Ovary (tissue), 9 donors: ENCODE measurements around the gene MAPK8. TPM values are rescaled to one million over a fixed set of nuclear protein-coding genes. Genes with fewer than 3 reads are reported as not detected.
A peak's percentile ranks its signal among the peaks of the same experiment; 100 is the strongest.

Experiments
- DNase-seq, 5 donors: peaks; one replicate each; pipeline ENCODE4 v3.0.0-alpha.2; 2019 to 2020
- H3K27ac ChIP-seq, 2 donors: fragments of 200-600 bp; one replicate each; pipeline versions ENCODE4 v1.5.1 to v1.8.0; 2019 to 2022
- H3K27me3 ChIP-seq: fragments of 200-600 bp; one replicate; pipeline ENCODE4 v1.8.0; 2022
- H3K36me3 ChIP-seq: fragments of 200-600 bp; sonication (generic); one replicate; pipeline ENCODE4 v1.5.1; 2019
- H3K4me1 ChIP-seq: one replicate; pipeline ENCODE4 v1.8.1; 2013; ENCODE audit warnings: mild to moderate bottlenecking, moderate library complexity; ENCODE audit not compliant: insufficient read depth
- H3K4me3 ChIP-seq: fragments of 200-600 bp; sonication (generic); one replicate; pipeline ENCODE4 v1.5.1; 2017
- H3K9me3 ChIP-seq, 2 donors: fragments of 200-600 bp in 1 of 2; sonication (generic) in 1 of 2; one replicate each; pipeline versions ENCODE4 v1.5.1 to v1.8.1; 2013 to 2019; ENCODE audit warnings: mild to moderate bottlenecking in 1 of 2, moderate library complexity in 1 of 2
- CTCF ChIP-seq, 3 donors: fragments of 450-650 bp in 2 of 3; fragments of 200-600 bp in 1 of 3; IDR thresholded peaks; one replicate each; pipeline versions ENCODE4 v1.5.1 to v1.8.0; 2016 to 2022; ENCODE audit warnings: antibody characterized with exemption in 3 of 3, mild to moderate bottlenecking in 1 of 3
- EP300 ChIP-seq: sonication (generic); formaldehyde crosslinking; IDR thresholded peaks from one replicate; pipeline ENCODE4 v1.6.1; 2017; ENCODE audit warnings: antibody characterized with exemption
- POLR2A ChIP-seq: fragments of 450-650 bp; IDR thresholded peaks from one replicate; pipeline ENCODE4 v1.6.1; 2017; ENCODE audit warnings: antibody characterized with exemption, mild to moderate bottlenecking, moderate library complexity
- WGBS, 3 donors: extraction: QIAGEN DNeasy Blood & Tissue Kit in 1 of 3; methylation state at CpG; one replicate each; pipeline versions ENCODE4 v1.1.5 to v1.1.7; 2013 to 2017; 5-methylcytosine and 5-hydroxymethylcytosine counted together
- intact Hi-C, 4 donors: fragments of 100-400 bp; cut with DNase I; formaldehyde crosslinking; loops; one replicate each; pipeline versions ENCODE4 v1.11.0 to v1.15.1; 2022 to 2023
- polyA plus RNA-seq, 2 donors: library from polyadenylated mRNA; stranded (reverse); fragments of 200-250 nt in 1 of 2; fragments of 350-450 nt in 1 of 2; fragmentation: Illumina TruSeq in 1 of 2; extraction: RNeasy Lipid Tissue Mini Kit (QIAGEN cat#74804) in 1 of 2; gene quantifications; one replicate each; pipeline ENCODE4 v1.2.3, GENCODE V29; 2013 to 2014
- total RNA-seq, 7 donors: library from RNA; depleted of rRNA in 2 of 7; stranded (reverse); fragments of >200 nt in 2 of 7; fragmentation: NEBNext Ultra II Directional in 3 of 7; extraction: Animal tissue kit (Norgen Biotek cat#: 25700) in 3 of 7; gene quantifications; one replicate each; pipeline versions ENCODE4 v1.1.0 to v1.2.4, GENCODE V29; 2016 to 2023
- donor health status: DM: no; HTN: no; CAD: no; lungs with moderate emphysema.
- donor health status: DM: no; HTN: no; CAD: no.
- donor health status: Bipolar disorder and iron deficiency.
- donor health status: DM: yes; HTN: yes; CAD: no.
- donor health status: DM: no; HTN: no; CAD: no.
- donor health status: DM: yes; HTN: yes; CAD: no.

Gene MAPK8
- total and polyA plus RNA-seq, 9 donors = 21.9 to 110 (median 68.6) TPM

- Histone ChIP-seq H3K4me1 (no peaks in the 10 kb centered on the region), H3K9me3 (peaks cover 0 to 5% of the 10 kb centered on the region in 2 donors), H3K27me3 (no peaks in the 10 kb centered on the region), H3K36me3 (no peaks in the 10 kb centered on the region), H3K27ac (no peak overlapping the region), H3K4me3 (no peak overlapping the region)
- DNase-seq = no peak
- intact Hi-C loops = no loop called here
- no peak for TF ChIP-seq EP300
- no peak for TF ChIP-seq CTCF (IDR thresholded peaks at IDR 0.05)
- no peak for TF ChIP-seq POLR2A
- 25 to 40% (median 36%) methylated on average over 4 of the region's 4 CpGs for WGBS, 3 donors
Measured at GRCh38 chr10:48284811-48285210, 21.7 kb upstream of the MAPK8 start.

DNA sequence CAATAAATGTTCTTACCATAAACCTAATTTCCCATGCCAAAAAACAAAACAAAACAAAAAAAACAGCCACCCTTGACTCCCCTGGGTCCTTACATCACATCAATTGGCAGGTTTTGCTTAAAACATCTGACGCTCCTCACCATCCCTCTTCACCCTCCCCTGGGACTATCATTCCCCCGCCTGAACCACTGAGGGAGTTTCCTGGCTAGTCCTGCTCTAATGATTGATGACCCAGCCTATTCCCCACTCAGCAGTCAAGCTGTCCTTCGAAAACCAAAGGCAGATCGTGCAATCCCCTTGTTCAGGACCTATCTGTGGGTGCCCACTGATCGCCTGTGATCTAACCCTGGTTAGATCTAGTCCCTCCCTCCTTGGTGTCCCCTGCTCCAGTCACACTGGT lies 20.8 kb upstream of the MAPK8 start:
- TF ChIP-seq POLR2A (no peak), CTCF (IDR thresholded peaks at IDR 0.05) (no peak), EP300 (no peak)
- DNase-seq = no peak
- no peaks in the 10 kb centered on the region for H3K4me1 ChIP-seq
- intact Hi-C loops = no loop called here
- H3K27ac ChIP-seq = no peak overlapping the region
- H3K27me3 ChIP-seq = no peaks in the 10 kb centered on the region
- WGBS, 3 donors = 12 to 23% (median 23%) methylated on average over 5 of the region's 5 CpGs
- peaks cover 0 to 5% of the 10 kb centered on the region in 2 donors for H3K9me3 ChIP-seq
- no peaks in the 10 kb centered on the region for H3K36me3 ChIP-seq
- H3K4me3 ChIP-seq = no peak overlapping the region

DNA sequence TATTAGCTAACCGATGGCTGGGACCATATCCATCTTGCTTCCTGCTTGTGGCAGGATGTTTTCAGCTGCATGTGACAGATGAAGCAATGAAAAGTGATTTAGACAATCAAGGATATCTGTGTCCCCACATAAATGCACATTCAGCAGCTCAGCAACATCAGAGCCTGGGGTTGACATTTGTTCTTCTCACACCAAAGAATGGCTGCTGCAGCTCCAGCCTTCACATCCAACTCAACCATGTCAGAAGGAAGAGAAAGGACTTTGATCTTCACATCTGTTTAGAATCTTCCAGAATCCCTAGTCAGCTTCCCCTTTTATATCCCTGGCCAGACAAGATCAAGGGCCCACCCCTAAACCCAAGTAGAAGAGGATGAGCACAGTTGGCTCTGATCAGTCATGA lies 20.1 kb upstream of the MAPK8 start:
- no peak overlapping the region for H3K4me3 ChIP-seq
- H3K27ac ChIP-seq = no peak overlapping the region
- no peaks in the 10 kb centered on the region for H3K36me3 ChIP-seq
- H3K9me3 ChIP-seq = peaks cover 0 to 5% of the 10 kb centered on the region in 2 donors
- intact Hi-C loops = no loop called here
- DNase-seq = no peak
- H3K27me3 ChIP-seq = no peaks in the 10 kb centered on the region
- no peaks in the 10 kb centered on the region for H3K4me1 ChIP-seq
- WGBS, 3 donors = 81 to 86% (median 85%) methylated on average over 1 of the region's 1 CpG
- TF ChIP-seq POLR2A (no peak), EP300 (no peak), CTCF (IDR thresholded peaks at IDR 0.05) (no peak)

- 64 to 72% (median 67%) methylated on average over 13 of the region's 13 CpGs for WGBS, 3 donors
- Histone ChIP-seq H3K36me3 (no peaks in the 10 kb centered on the region), H3K4me1 (no peaks in the 10 kb centered on the region), H3K27me3 (no peaks in the 10 kb centered on the region), H3K4me3 (no peak overlapping the region), H3K27ac (no peak overlapping the region), H3K9me3 (peaks cover 0 to 5% of the 10 kb centered on the region in 2 donors)
- no peak for TF ChIP-seq EP300
- intact Hi-C loops = no loop called here
- peak in 1 of 5 donors; percentile 61 for DNase-seq
Measured at GRCh38 chr10:48287417-48288391, 18.8 kb upstream of the MAPK8 start.

DNA sequence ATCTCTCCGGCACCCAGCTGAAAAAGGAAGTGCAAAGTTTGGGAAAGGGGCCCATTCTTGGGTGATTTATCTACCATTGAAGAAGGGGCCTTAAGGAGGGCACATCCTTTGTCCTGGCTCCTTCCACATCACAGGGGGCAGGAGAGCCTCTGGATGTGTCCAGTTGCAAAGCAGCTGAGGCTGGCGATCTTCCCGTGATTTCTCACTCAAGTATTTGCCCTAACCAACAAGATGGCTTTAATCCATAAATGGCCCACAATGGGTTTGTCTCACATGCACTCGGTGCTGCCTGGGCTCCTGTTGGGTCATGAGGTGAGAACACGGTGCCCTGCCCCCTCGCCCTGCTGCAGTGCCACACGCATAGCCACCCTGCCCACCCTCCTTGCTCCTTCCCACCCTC lies 17.8 kb upstream of the MAPK8 start:
- no peaks in the 10 kb centered on the region for H3K36me3 ChIP-seq
- no peak for TF ChIP-seq EP300
- no peak for TF ChIP-seq POLR2A
- no peaks in the 10 kb centered on the region for H3K4me1 ChIP-seq
- no peak for DNase-seq
- H3K27me3 ChIP-seq = no peaks in the 10 kb centered on the region
- H3K9me3 ChIP-seq = peaks cover 0 to 5% of the 10 kb centered on the region in 2 donors
- H3K4me3 ChIP-seq = no peak overlapping the region
- H3K27ac ChIP-seq = no peak overlapping the region
- WGBS, 3 donors = 91 to 96% (median 93%) methylated on average over 7 of the region's 7 CpGs
- intact Hi-C loops = no loop called here
